NCI-H187 (cell line): ENCODE results near the gene PKNOX2.

ENCODE experiments used
- DNase-seq, 2 experiments: peaks; one replicate each; lab custom pipeline; 2025; lab: John Stamatoyannopoulos, UW

PKNOX2 gene

GRCh38 chr11:125442946-125443345 lies 278.4 kb downstream of the PKNOX2 start:
- DNase-seq, result no peak

GRCh38 chr11:125443767-125444311 lies 279.3 kb downstream of the PKNOX2 start:
- no peak for DNase-seq

- no peak for DNase-seq
Measured at GRCh38 chr11:125445731-125446130, 281.2 kb downstream of the PKNOX2 start.

GRCh38 chr11:125446279-125446678 lies 281.7 kb downstream of the PKNOX2 start:
- no peak for DNase-seq

GRCh38 chr11:125447721-125448120 lies 283.2 kb downstream of the PKNOX2 start:
- no peak for DNase-seq

GRCh38 chr11:125448136-125448535 lies 283.6 kb downstream of the PKNOX2 start:
- DNase-seq, result no peak

GRCh38 chr11:125449565-125449964 lies 285.0 kb downstream of the PKNOX2 start:
- DNase-seq, result no peak

- no peak for DNase-seq
Measured at GRCh38 chr11:125451400-125452124, 287.0 kb downstream of the PKNOX2 start.

- DNase-seq, result no peak
Measured at GRCh38 chr11:125452125-125452470, 287.5 kb downstream of the PKNOX2 start.

GRCh38 chr11:125454047-125454446 lies 289.5 kb downstream of the PKNOX2 start:
- no peak for DNase-seq

- DNase-seq, result no peak
Measured at GRCh38 chr11:125455851-125456250, 291.3 kb downstream of the PKNOX2 start.

- DNase-seq, result no peak
Measured at GRCh38 chr11:125457814-125458343, 293.3 kb downstream of the PKNOX2 start.

- no peak for DNase-seq
Measured at GRCh38 chr11:125460275-125460674, 295.7 kb downstream of the PKNOX2 start.

- DNase-seq, result no peak
Measured at GRCh38 chr11:125463590-125464269, 299.2 kb downstream of the PKNOX2 start.

- DNase-seq, result no peak
Measured at GRCh38 chr11:125464270-125464662, 299.7 kb downstream of the PKNOX2 start.

- DNase-seq, result no peak
Measured at GRCh38 chr11:125464666-125465065, 300.1 kb downstream of the PKNOX2 start.

- DNase-seq, result no peak
Measured at GRCh38 chr11:125465255-125465654, 300.7 kb downstream of the PKNOX2 start.

- no peak for DNase-seq
Measured at GRCh38 chr11:125465701-125466100, 301.1 kb downstream of the PKNOX2 start.

- no peak for DNase-seq
Measured at GRCh38 chr11:125468025-125468424, 303.5 kb downstream of the PKNOX2 start.

GRCh38 chr11:125468852-125469251 lies 304.3 kb downstream of the PKNOX2 start:
- no peak for DNase-seq

- DNase-seq, result no peak
Measured at GRCh38 chr11:125470355-125470754, 305.8 kb downstream of the PKNOX2 start.

GRCh38 chr11:125476721-125477120 lies 312.2 kb downstream of the PKNOX2 start:
- DNase-seq, result no peak

- DNase-seq, result no peak
Measured at GRCh38 chr11:125479137-125479536, 314.6 kb downstream of the PKNOX2 start.
